Adrenal gland (tissue), 12 donors: ENCODE measurements around the gene TRAPPC6A. TPM values are rescaled to one million over a fixed set of nuclear protein-coding genes. Genes with fewer than 3 reads are reported as not detected.

Experiments
- DNase-seq, 7 donors: peaks; one replicate each; pipeline ENCODE4 v3.0.0-alpha.2; 2019 to 2020
- H3K27ac ChIP-seq, 5 donors: fragments of 200-600 bp; sonication (generic) in 4 of 5; 1 replicate in 3 of 5; 2 replicates in 2 of 5; pipeline versions ENCODE4 v1.5.1 to v1.8.0; 2016 to 2020; ENCODE audit warnings: mild to moderate bottlenecking in 1 of 5
- H3K27me3 ChIP-seq: fragments of 200-600 bp; 2 replicates; pipeline ENCODE4 v1.8.0; 2021
- H3K36me3 ChIP-seq, 2 donors: fragments of 200-600 bp; replicated peaks in 1 of 2; 1 replicate in 1 of 2; 2 replicates in 1 of 2; pipeline versions ENCODE4 v1.5.1 to v1.8.0; 2018 to 2022
- H3K4me1 ChIP-seq, 2 donors: fragments of 200-600 bp; replicated peaks in 1 of 2; 1 replicate in 1 of 2; 2 replicates in 1 of 2; pipeline versions ENCODE4 v1.5.1 to v1.8.0; 2018 to 2021
- H3K4me3 ChIP-seq, 4 donors: fragments of 200-600 bp; sonication (generic) in 3 of 4; one replicate each; pipeline ENCODE4 v1.5.1; 2016 to 2018
- H3K9me3 ChIP-seq, 3 donors: fragments of 200-600 bp; sonication (generic) in 1 of 3; replicated peaks in 1 of 3; 1 replicate in 2 of 3; 2 replicates in 1 of 3; pipeline versions ENCODE4 v1.5.1 to v1.8.0; 2016 to 2021
- CTCF ChIP-seq, 6 experiments: fragments of 450-650 bp in 4 of 6; fragments of 200-600 bp in 2 of 6; sonication (generic) in 1 of 6; IDR thresholded peaks; 1 replicate in 5 of 6; 2 replicates in 1 of 6; pipeline versions ENCODE4 v1.5.1 to v1.8.0; 2016 to 2021; ENCODE audit warnings: antibody characterized with exemption in 6 of 6, mild to moderate bottlenecking in 2 of 6, moderate library complexity in 1 of 6
- POLR2A ChIP-seq, 2 donors: fragments of 450-650 bp; IDR thresholded peaks; one replicate each; pipeline ENCODE4 v1.6.1; 2017; ENCODE audit warnings: antibody characterized with exemption in 2 of 2, mild to moderate bottlenecking in 2 of 2, moderate library complexity in 1 of 2
- WGBS, 4 donors: extraction: QIAGEN DNeasy Blood & Tissue Kit in 2 of 4; methylation state at CpG; one replicate each; pipeline versions ENCODE4 v1.1.5 to v1.1.7; 2013 to 2017; 5-methylcytosine and 5-hydroxymethylcytosine counted together
- intact Hi-C, 2 donors: fragments of 100-400 bp; cut with DNase I; formaldehyde crosslinking; loops; one replicate each; pipeline versions ENCODE4 v1.14.1 to v1.15.0; 2022 to 2023
- polyA plus RNA-seq, 3 donors: library from polyadenylated mRNA; stranded (reverse); fragments of 200-250 nt in 2 of 3; fragments of 350-450 nt in 1 of 3; fragmentation: Illumina TruSeq in 1 of 3; extraction: RNeasy Lipid Tissue Mini Kit (QIAGEN cat#74804) in 1 of 3; gene quantifications; one replicate each; pipeline ENCODE4 v1.2.3, GENCODE V29; 2013 to 2014
- total RNA-seq, 9 donors: library from RNA; depleted of rRNA in 4 of 9; stranded (reverse); fragments of >200 nt in 4 of 9; fragments of 120-200 nt in 1 of 9; fragmentation: NEBNext Ultra II Directional in 1 of 9; extraction: Animal tissue kit (Norgen Biotek cat#: 25700) in 1 of 9; gene quantifications; one replicate each; pipeline versions ENCODE4 v1.1.0 to v1.2.4, GENCODE V29; 2013 to 2023
- donor health status: healthy with polysubstance abuse.
- donor health status: Bipolar disorder and iron deficiency.
- donor health status: DM: yes; HTN: yes; CAD: no.
- donor health status: DM: no; HTN: no; CAD: no.
- donor health status: DM: no; HTN: no; CAD: no.
- donor health status: DM: yes; HTN: yes; CAD: no.

Gene TRAPPC6A
- total and polyA plus RNA-seq, 12 donors = 5.1 to 71.4 (median 35.5) TPM

DNA sequence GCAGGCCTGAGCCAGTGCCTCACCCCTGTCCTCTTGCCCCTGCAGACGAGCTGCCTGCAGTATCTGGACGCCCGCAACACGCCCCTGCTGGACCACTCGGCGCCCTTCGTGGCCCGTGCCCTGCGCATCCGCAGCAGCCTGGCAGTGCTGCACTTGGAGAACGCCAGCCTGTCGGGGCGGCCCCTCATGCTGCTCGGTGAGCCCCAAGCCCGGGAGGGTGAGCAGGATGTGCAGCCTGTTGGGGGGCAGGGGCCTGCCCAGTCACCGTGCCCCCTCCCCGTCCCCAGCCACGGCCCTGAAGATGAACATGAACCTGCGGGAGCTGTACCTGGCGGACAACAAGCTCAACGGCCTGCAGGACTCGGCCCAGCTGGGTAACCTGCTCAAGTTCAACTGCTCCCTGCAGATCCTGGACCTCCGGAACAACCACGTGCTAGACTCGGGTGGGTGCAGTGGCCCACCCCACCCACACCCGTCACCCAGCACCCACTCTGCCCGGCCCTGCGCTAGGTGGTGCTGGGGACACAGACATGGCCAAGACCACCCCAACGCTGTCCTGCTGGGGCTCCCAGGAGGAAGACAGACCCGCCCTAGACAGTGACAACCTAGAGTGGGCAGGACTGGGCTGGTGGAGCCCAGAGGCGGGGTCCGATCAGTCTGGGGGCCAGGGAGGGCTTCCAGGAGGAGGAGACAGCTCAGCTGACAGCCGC lies 35.9 kb downstream of the TRAPPC6A start:
- H3K4me1 ChIP-seq = peaks cover 16 to 30% of the 10 kb centered on the region in 2 donors
- H3K4me3 ChIP-seq = no peak overlapping the region
- WGBS, 4 donors = 88 to 90% (median 88%) methylated on average over 8 to 33 of the region's 33 CpGs
- H3K9me3 ChIP-seq = no peaks in the 10 kb centered on the region
- peak overlapping the region in 3 of 5 donors; percentile 78 to 89 (median 84) for H3K27ac ChIP-seq
- no peak for DNase-seq
- H3K36me3 ChIP-seq = peaks cover 0 to 35% of the 10 kb centered on the region in 2 donors
- no peaks in the 10 kb centered on the region for H3K27me3 ChIP-seq
- intact Hi-C loops = loop anchor here in 1 of 2 donors (5.0 kb wide), 1 partner anchor 80 kb away; no protein-coding TSS in a partner anchor
- no peak for TF ChIP-seq POLR2A (IDR thresholded peaks at IDR 0.05)
- no peak for TF ChIP-seq CTCF (IDR thresholded peaks at IDR 0.05)

GRCh38 chr19:45141203-45141900 lies 36.7 kb downstream of the TRAPPC6A start:
- Histone ChIP-seq H3K4me3 (no peak overlapping the region), H3K4me1 (peaks cover 20 to 36% of the 10 kb centered on the region in 2 donors), H3K27me3 (no peaks in the 10 kb centered on the region), H3K27ac (no peak overlapping the region), H3K36me3 (peaks cover 0 to 35% of the 10 kb centered on the region in 2 donors), H3K9me3 (no peaks in the 10 kb centered on the region)
- DNase-seq = no peak
- WGBS, 4 donors = 93 to 94% (median 94%) methylated on average over 12 to 28 of the region's 28 CpGs
- no peak for TF ChIP-seq CTCF (IDR thresholded peaks at IDR 0.05)
- no peak for TF ChIP-seq POLR2A (IDR thresholded peaks at IDR 0.05)
- intact Hi-C loops = loop anchor here in 1 of 2 donors (5.0 kb wide), 1 partner anchor 79 kb away; no protein-coding TSS in a partner anchor

DNA sequence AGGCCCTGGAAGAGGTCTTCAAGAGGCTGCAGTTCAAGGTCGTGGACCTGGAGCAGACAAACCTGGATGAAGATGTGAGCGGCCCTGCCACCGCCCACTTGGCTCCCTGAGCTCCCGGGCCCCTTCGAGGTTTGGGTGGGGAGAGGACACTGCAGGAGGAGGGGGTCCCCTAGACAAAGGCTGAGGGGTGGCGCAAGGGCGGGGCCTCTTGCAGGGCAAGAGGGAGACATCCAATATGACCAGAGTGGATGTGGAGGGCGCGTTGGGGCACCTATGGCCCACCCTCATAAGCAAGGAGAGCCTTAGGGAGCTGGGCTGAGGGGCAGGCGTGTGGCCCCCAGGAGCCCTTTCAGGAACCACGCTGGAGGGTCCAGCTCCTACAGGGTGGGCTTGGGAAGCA lies 37.5 kb downstream of the TRAPPC6A start:
- 40 to 91% (median 77%) methylated on average over 1 to 11 of the region's 11 CpGs for WGBS, 4 donors
- peaks cover 0 to 31% of the 10 kb centered on the region in 2 donors for H3K36me3 ChIP-seq
- intact Hi-C loops = loop anchor here in 1 of 2 donors (5.0 kb wide), 1 partner anchor 78 kb away; no protein-coding TSS in a partner anchor
- no peak overlapping the region for H3K4me3 ChIP-seq
- TF ChIP-seq POLR2A (IDR thresholded peaks at IDR 0.05) (no peak), CTCF (IDR thresholded peaks at IDR 0.05) (no peak)
- no peak for DNase-seq
- no peak overlapping the region for H3K27ac ChIP-seq
- H3K9me3 ChIP-seq = no peaks in the 10 kb centered on the region
- H3K4me1 ChIP-seq = peaks cover 23 to 41% of the 10 kb centered on the region in 2 donors
- no peaks in the 10 kb centered on the region for H3K27me3 ChIP-seq

- peaks cover 0 to 27% of the 10 kb centered on the region in 2 donors for H3K36me3 ChIP-seq
- TF ChIP-seq CTCF (IDR thresholded peaks at IDR 0.05) = no peak
- TF ChIP-seq POLR2A (IDR thresholded peaks at IDR 0.05) = no peak
- H3K27ac ChIP-seq = no peak overlapping the region
- WGBS, 4 donors = 89 to 100% (median 92%) methylated on average over 3 to 8 of the region's 8 CpGs
- peaks cover 23 to 41% of the 10 kb centered on the region in 2 donors for H3K4me1 ChIP-seq
- H3K4me3 ChIP-seq = no peak overlapping the region
- H3K27me3 ChIP-seq = no peaks in the 10 kb centered on the region
- intact Hi-C loops = loop anchor here in 1 of 2 donors (5.0 kb wide), 1 partner anchor 78 kb away; no protein-coding TSS in a partner anchor
- no peak for DNase-seq
- H3K9me3 ChIP-seq = no peaks in the 10 kb centered on the region
These were observed 37.9 kb downstream of the TRAPPC6A start for GRCh38 chr19:45140144-45140503.
